ENCODE measurements around the gene C19orf38. TPM values are rescaled to one million over a fixed set of nuclear protein-coding genes. Genes with fewer than 3 reads are reported as not detected.
"Not testable (repeated sequence)": the region's sequence is repeated elsewhere in the genome, so short reads cannot be mapped to it uniquely, and the experiment has no call there.

The C19orf38 gene
- total and polyA plus RNA-seq, 9 donors, result 2.3 to 5.6 (median 4.1) TPM

- no peaks in the 10 kb centered on the region for H3K9me3 ChIP-seq (replicated peaks; ENCODE audit: control insufficient read depth, low read depth, low read length)
- H3K4me1 ChIP-seq (ENCODE audit: control insufficient read depth, insufficient read depth, low read length), result peaks cover 6% of the 10 kb centered on the region
- DNase-seq, result no peak
- 76% methylated on average over 14 of the region's 18 CpGs for WGBS (ENCODE audit: insufficient coverage)
- no peaks in the 10 kb centered on the region for H3K36me3 ChIP-seq (ENCODE audit: control insufficient read depth, insufficient read depth, low read length)
- H3K27me3 ChIP-seq (ENCODE audit: control insufficient read depth, insufficient read depth, low read length), result no peaks in the 10 kb centered on the region
- H3K4me3 ChIP-seq (ENCODE audit: low read length), result no peak overlapping the region
- H3K27ac ChIP-seq (ENCODE audit: low read length), result no peak overlapping the region
These were observed 15.0 kb downstream of the C19orf38 start for GRCh38 chr19:10863107-10863717.

- Histone ChIP-seq H3K27ac (ENCODE audit: low read length) (no peak overlapping the region), H3K9me3 (replicated peaks; ENCODE audit: control insufficient read depth, low read depth, low read length) (no peaks in the 10 kb centered on the region), H3K36me3 (ENCODE audit: control insufficient read depth, insufficient read depth, low read length) (no peaks in the 10 kb centered on the region), H3K4me3 (ENCODE audit: low read length) (no peak overlapping the region), H3K27me3 (ENCODE audit: control insufficient read depth, insufficient read depth, low read length) (no peaks in the 10 kb centered on the region), H3K4me1 (ENCODE audit: control insufficient read depth, insufficient read depth, low read length) (peaks cover 6% of the 10 kb centered on the region)
- DNase-seq, result peak; percentile 87
- WGBS (ENCODE audit: insufficient coverage), result 7% methylated on average over 6 of the region's 6 CpGs
These were observed 16.3 kb downstream of the C19orf38 start for GRCh38 chr19:10864538-10864899.

DNA sequence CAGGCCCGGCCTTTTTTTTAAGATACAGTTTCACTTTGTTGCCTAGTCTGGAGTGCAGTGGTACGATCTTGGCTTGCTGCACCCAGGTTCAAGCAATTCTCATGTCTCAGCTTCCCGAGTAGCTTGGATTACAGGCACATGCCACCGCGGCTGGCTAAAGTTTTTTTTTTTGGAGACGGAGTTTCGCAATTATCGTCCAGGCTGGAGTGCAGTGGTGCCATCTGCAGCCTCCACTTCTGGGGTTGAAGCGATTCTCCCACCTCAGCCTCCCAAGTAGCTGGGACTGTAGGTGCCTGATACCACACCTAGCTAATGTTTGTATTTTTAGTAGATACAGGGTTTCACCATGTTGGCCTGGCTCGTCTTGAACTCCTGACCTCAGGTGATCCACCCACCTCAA is 18.3 kb downstream of the C19orf38 start:
- WGBS (ENCODE audit: insufficient coverage), result 67% methylated on average over 4 of the region's 10 CpGs
- no peaks in the 10 kb centered on the region for H3K36me3 ChIP-seq (ENCODE audit: control insufficient read depth, insufficient read depth, low read length)
- no peaks in the 10 kb centered on the region for H3K27me3 ChIP-seq (ENCODE audit: control insufficient read depth, insufficient read depth, low read length)
- H3K4me1 ChIP-seq (ENCODE audit: control insufficient read depth, insufficient read depth, low read length), result peaks cover 9% of the 10 kb centered on the region
- no peak for DNase-seq
- no peak overlapping the region for H3K27ac ChIP-seq (ENCODE audit: low read length)
- no peak overlapping the region for H3K4me3 ChIP-seq (ENCODE audit: low read length)
- H3K9me3 ChIP-seq (replicated peaks; ENCODE audit: control insufficient read depth, low read depth, low read length), result no peaks in the 10 kb centered on the region

- no peaks in the 10 kb centered on the region for H3K27me3 ChIP-seq (ENCODE audit: control insufficient read depth, insufficient read depth, low read length)
- 90% methylated on average over 9 of the region's 10 CpGs for WGBS (ENCODE audit: insufficient coverage)
- no peaks in the 10 kb centered on the region for H3K36me3 ChIP-seq (ENCODE audit: control insufficient read depth, insufficient read depth, low read length)
- H3K27ac ChIP-seq (ENCODE audit: low read length), result no peak overlapping the region
- no peaks in the 10 kb centered on the region for H3K9me3 ChIP-seq (replicated peaks; ENCODE audit: control insufficient read depth, low read depth, low read length)
- H3K4me3 ChIP-seq (ENCODE audit: low read length), result no peak overlapping the region
- DNase-seq, result no peak
- peaks cover 18% of the 10 kb centered on the region for H3K4me1 ChIP-seq (ENCODE audit: control insufficient read depth, insufficient read depth, low read length)
These were observed 20.8 kb downstream of the C19orf38 start for GRCh38 chr19:10868872-10869547.

GRCh38 chr19:10869872-10870311 is 21.7 kb downstream of the C19orf38 start:
- not testable (repeated sequence) for DNase-seq; H3K9me3 ChIP-seq (replicated peaks; ENCODE audit: control insufficient read depth, low read depth, low read length); H3K27me3 ChIP-seq (ENCODE audit: control insufficient read depth, insufficient read depth, low read length); H3K36me3 ChIP-seq (ENCODE audit: control insufficient read depth, insufficient read depth, low read length); H3K4me3 ChIP-seq (ENCODE audit: low read length); H3K27ac ChIP-seq (ENCODE audit: low read length)
- 80% methylated on average over 5 of the region's 11 CpGs for WGBS (ENCODE audit: insufficient coverage)
- peaks cover 17% of the 10 kb centered on the region for H3K4me1 ChIP-seq (ENCODE audit: control insufficient read depth, insufficient read depth, low read length)

DNA sequence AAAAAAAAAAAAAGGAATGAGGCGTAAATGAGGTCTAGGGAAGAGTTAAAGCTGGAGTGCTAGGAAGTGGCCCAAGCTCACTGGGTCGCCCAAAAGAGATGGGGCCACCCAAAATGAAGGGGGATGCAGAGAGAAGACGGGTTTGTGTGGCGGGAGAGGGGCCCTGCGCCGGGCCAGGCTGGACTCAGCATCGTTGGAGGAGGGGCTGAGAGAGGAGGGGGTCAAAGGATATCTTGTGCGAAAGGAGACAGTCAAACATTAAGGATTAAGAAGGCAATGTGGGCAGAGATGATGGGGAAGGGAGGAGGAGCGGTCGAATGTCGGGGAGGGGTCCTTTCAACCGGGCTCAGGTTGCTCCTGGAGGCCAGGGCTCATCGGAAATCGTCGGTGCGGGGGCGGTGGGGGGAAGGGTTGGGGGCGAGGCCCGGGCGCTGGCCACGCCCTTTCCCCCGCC is 22.3 kb downstream of the C19orf38 start:
- H3K27ac ChIP-seq (ENCODE audit: low read length), result peak overlapping the region; percentile 98
- peaks cover 7% of the 10 kb centered on the region for H3K36me3 ChIP-seq (ENCODE audit: control insufficient read depth, insufficient read depth, low read length)
- peak overlapping the region; percentile 56 for H3K4me3 ChIP-seq (ENCODE audit: low read length)
- no peaks in the 10 kb centered on the region for H3K9me3 ChIP-seq (replicated peaks; ENCODE audit: control insufficient read depth, low read depth, low read length)
- peaks cover 23% of the 10 kb centered on the region for H3K4me1 ChIP-seq (ENCODE audit: control insufficient read depth, insufficient read depth, low read length)
- H3K27me3 ChIP-seq (ENCODE audit: control insufficient read depth, insufficient read depth, low read length), result no peaks in the 10 kb centered on the region
- WGBS (ENCODE audit: insufficient coverage), result under 1% methylated on average over 21 of the region's 22 CpGs
- no peak for DNase-seq

GRCh38 chr19:10870955-10871603 is 22.9 kb downstream of the C19orf38 start, which contains the start of gene CARM1:
Gene CARM1 (plus strand): TSS chr19:10871553. CDS start chr19:10871703, 150 bp downstream.
- DNase-seq, result peak; percentile 99

GRCh38 chr19:10871711-10872545 is 23.7 kb downstream of the C19orf38 start:
- Histone ChIP-seq H3K36me3 (ENCODE audit: control insufficient read depth, insufficient read depth, low read length) (peaks cover 9% of the 10 kb centered on the region), H3K9me3 (replicated peaks; ENCODE audit: control insufficient read depth, low read depth, low read length) (no peaks in the 10 kb centered on the region), H3K4me3 (ENCODE audit: low read length) (peak overlapping the region; percentile 84), H3K4me1 (ENCODE audit: control insufficient read depth, insufficient read depth, low read length) (peaks cover 37% of the 10 kb centered on the region), H3K27ac (ENCODE audit: low read length) (peak overlapping the region; percentile 92), H3K27me3 (ENCODE audit: control insufficient read depth, insufficient read depth, low read length) (no peaks in the 10 kb centered on the region)
- 1% methylated on average over 81 of the region's 90 CpGs for WGBS (ENCODE audit: insufficient coverage)
- DNase-seq, result peak; percentile 71

More at GRCh38 chr19:10870955-10871603, 22.9 kb downstream of the C19orf38 start, which contains the start of gene CARM1:
- Histone ChIP-seq H3K36me3 (ENCODE audit: control insufficient read depth, insufficient read depth, low read length) (peaks cover 7% of the 10 kb centered on the region), H3K27ac (ENCODE audit: low read length) (peak within 1 kb of the TSS; percentile 98), H3K27me3 (ENCODE audit: control insufficient read depth, insufficient read depth, low read length) (no peaks in the 10 kb centered on the region), H3K4me3 (ENCODE audit: low read length) (peak within 1 kb of the TSS; percentile 84), H3K9me3 (replicated peaks; ENCODE audit: control insufficient read depth, low read depth, low read length) (no peaks in the 10 kb centered on the region), H3K4me1 (ENCODE audit: control insufficient read depth, insufficient read depth, low read length) (peaks cover 28% of the 10 kb centered on the region)
- WGBS (ENCODE audit: insufficient coverage), result under 1% methylated on average over 97 of the region's 99 CpGs

GRCh38 chr19:10872546-10873107 is 24.4 kb downstream of the C19orf38 start:
- H3K27ac ChIP-seq (ENCODE audit: low read length), result peak overlapping the region; percentile 92
- H3K27me3 ChIP-seq (ENCODE audit: control insufficient read depth, insufficient read depth, low read length), result no peaks in the 10 kb centered on the region
- H3K36me3 ChIP-seq (ENCODE audit: control insufficient read depth, insufficient read depth, low read length), result peaks cover 9% of the 10 kb centered on the region
- WGBS (ENCODE audit: insufficient coverage), result 1% methylated on average over 6 of the region's 16 CpGs
- peak overlapping the region; percentile 84 for H3K4me3 ChIP-seq (ENCODE audit: low read length)
- no peaks in the 10 kb centered on the region for H3K9me3 ChIP-seq (replicated peaks; ENCODE audit: control insufficient read depth, low read depth, low read length)
- peak; percentile 45 for DNase-seq
- H3K4me1 ChIP-seq (ENCODE audit: control insufficient read depth, insufficient read depth, low read length), result peaks cover 43% of the 10 kb centered on the region

Measured in muscle of leg (tissue), 11 donors.